Measurements from ENCODE around the gene BCL7A.
A peak's percentile ranks its signal among the peaks of the same experiment; 100 is the strongest.
"Not testable (repeated sequence)": the region's sequence is repeated elsewhere in the genome, so short reads cannot be mapped to it uniquely, and the experiment has no call there.

The BCL7A gene

DNA sequence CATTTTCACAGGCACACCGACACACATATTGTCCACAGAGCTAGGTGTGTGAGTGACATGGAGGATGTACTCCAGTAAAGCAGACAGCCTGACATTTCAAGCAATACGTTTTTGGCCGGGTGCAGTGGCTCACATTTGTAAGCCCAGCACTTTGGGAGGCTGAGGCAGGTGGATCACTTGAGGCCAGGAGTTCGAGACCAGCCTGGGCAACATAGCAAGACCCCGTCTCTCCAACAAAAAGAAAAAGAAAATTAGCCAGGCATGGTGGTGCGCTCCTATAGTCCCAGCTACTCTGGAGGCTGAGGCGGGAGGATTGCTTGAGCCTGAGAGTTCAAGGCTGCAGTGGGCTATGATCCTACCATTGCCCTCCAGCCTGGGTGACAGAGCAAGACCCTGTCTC is 34.7 kb downstream of the BCL7A start:
- not testable (repeated sequence) for DNase-seq

DNA sequence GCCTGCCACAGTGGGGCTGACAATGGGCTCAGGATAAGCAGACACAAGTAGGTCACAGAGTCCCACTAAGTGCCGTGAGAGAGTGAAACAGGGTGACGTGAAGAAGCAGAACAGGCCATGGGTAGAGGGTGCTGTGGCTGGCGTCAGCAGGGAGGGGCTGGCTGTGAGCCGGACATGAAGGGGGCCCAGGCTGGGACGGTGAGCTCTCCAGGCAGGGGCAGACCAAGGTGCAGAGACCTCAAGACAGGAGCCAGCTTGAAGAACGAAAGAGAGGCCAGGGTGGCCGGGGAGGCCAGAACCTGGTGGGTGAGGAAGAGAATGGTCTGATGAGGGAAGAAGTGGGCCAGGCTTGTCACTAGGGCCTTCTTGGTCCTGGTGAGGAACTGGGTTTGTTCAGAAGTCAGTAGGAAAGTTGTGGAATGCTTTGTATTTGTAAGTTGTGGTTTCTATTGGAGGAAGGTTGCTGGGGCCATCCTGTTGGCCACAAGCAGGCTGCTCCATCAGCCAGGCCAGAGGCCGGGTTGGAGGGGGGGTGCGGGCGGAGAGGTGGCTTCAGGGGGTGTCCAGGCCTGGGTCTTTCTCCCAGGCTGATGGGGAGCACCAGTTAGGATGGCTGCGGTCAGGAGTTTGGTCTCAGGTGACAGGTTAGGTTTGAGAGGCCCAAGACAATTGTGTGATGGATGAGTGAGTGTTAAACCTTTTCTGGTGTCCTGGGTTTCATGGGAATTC is 35.5 kb downstream of the BCL7A start:
- DNase-seq = no peak

DNA sequence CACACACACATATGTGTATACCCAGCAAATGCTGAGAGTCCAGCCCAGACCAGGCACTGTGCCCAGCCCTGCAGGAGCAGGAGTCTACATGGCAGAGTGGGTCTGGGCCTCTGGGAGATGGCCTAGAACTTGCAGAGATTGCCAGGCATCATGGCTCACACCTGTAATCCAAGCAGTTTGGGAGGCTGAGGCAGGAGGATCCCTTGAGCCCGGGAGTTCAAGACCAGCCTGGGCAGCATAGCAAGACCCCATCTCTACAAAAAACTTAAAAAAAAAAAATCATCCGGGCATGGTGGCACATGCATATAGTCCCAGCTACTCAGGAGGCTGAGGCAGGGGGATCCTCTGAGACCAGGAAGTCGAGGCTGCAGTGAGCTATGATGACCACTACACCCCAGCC is 36.1 kb downstream of the BCL7A start:
- DNase-seq = no peak

DNA sequence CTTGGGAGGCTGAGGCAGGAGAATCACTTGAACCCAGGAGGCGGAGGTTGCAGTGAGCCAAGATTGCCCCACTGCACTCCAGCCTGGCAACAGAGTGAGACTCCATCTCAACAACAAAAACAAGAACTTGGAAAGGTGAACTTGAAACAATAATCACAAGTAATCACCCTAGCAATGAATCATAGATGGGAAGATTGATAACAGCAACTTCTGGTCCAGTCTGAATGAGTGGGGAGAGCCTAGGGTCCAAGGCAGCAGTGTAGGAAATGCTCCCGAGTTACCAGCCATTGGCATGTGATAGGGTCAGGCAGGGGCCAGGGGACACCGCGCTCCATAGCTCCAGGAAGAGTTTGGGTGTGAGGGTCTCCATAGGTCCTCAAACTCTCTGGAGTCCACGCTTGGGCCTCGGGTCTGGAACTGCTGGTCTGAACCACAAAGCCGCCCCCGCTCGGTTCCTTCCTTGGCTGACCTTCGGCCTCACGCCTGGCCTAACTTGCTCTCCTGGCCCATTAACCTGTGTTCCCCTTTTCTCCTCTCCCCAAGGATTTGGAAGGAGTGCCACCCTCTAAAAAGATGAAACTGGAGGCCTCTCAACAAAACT is 37.0 kb downstream of the BCL7A start:
- DNase-seq = no peak

DNA sequence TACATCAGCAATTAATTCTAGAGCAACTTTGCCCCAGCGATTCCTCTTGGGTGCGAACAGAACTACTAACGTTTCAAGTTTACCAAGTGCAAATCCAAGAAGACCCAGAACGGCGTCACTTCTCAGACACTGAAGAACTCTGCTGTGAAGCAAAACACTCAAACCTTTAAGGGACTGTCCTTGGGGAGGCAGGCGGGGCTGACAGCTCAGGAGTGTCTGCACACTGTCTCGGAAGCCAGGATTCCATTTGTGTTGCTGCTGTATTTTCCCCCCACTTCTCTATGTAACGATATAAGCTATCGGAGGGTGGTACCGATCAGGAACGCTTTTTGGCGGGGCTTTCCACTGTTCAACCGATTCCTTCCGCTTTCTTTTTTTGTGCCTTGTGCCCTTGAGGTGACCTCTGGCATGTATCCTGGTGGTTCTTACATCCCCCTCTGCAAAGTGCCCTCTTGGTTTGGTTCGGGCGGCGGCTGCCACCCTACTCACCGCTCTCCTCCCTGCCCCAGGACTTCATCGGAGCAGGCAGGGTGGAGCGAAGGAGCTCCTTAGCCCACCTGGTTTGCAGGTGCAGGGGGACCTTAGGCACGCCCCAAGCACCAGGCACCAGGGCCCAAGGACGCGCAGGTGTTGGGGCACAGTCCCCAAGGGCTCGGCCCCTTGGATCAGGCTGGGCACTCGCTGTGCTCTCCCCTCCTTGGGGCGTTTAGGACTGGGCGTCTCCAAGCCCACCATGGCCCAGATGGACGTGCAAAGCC is 37.7 kb downstream of the BCL7A start:
- no peak for DNase-seq

DNA sequence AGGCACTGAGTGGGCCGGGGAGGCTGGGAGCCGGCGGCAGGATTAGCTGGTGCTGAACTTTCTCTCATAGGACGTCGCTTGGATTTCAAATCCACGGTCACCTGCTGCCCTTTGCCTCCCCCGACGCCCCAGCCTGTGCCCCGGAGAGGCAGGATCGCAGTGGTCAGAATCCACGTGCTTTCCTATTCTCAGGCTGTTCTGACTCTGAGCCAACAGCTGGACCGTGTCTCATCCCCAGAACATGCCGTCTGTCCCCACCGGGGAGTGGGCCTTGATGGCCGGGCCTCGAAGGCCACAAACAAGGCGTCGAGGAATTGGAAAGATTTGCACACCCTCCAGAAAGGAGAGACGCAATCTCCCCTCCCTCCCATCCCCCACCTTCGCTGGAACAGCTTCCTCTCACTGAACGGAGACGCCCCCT is 38.4 kb downstream of the BCL7A start:
- no peak for DNase-seq

DNA sequence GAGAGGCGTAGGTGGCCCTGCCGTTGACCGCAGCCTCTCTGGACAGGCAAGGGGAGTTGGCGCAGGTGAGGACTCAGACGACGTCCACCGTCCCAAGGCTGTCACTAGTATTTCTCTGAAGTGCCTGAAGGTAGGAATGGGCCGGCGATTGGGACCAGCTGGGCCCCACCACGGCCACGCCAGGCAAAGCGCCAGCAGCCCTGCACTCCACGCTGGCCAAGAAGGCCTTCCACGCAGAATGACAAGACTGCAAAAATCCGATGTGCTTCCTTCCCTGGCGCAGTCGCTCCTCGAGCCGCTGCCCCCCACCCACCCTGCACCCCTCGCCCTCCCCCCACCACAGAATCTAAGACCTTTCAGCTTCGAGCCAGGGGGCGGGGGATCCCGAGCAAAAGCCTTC is 39.6 kb downstream of the BCL7A start:
- DNase-seq = no peak

DNA sequence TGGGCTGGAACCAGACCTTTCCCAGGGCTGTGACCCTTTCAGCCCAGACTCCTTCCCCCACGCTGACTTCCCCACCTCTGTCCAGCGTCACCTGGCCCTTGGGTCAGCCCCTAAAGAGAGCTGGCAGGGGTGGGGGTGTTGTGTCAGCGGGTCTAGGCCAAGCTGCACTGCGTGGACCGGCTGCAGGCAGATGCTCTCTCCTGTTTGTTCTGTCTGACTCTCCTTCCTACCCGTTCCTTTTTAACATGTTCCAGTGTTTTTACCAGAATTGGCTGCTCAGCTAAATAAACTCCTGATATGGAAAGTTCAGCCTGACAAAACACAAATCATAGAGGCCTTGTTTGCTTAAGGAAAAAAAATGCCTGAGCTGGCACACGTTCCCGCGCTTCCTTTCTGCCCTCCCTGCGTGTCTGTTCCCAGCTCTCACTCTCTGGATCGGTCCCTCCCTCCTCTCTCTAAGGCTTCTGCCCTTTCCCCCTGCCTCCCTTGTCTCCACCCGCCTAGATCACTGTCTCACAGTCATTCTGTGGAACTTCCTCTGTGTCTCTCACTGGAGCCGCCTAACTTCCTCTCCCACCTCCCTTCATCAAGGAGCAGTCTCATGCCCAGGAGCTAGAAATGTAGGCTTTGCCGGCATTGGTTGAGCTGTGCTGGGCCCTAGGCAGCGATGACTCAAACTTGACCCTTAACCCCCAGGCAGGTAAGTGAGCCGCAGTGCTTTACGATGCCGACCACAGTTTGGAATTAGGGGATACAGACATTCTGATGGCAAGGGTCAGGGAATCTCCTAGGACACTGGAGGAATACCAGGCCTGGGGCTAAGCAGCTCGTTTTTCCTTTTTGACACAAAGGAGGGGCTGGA is 41.4 kb downstream of the BCL7A start:
- DNase-seq = no peak

DNA sequence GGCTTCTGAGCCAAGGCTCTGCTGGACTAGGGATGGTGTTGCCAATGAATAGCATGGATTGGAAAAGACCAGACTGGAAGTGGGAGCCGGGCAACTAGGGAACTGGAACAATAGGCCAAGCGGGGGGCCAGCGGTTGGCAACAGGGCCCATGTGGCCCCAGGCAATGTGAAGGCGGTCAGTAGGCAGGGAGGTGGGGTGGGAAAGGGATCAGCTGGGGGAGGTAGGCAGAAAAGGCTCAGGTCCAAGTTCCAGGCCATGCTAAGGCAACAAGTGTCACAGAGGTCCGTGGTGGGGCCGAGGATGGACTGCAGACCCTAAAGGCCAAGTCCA is 42.0 kb downstream of the BCL7A start:
- DNase-seq = no peak

DNA sequence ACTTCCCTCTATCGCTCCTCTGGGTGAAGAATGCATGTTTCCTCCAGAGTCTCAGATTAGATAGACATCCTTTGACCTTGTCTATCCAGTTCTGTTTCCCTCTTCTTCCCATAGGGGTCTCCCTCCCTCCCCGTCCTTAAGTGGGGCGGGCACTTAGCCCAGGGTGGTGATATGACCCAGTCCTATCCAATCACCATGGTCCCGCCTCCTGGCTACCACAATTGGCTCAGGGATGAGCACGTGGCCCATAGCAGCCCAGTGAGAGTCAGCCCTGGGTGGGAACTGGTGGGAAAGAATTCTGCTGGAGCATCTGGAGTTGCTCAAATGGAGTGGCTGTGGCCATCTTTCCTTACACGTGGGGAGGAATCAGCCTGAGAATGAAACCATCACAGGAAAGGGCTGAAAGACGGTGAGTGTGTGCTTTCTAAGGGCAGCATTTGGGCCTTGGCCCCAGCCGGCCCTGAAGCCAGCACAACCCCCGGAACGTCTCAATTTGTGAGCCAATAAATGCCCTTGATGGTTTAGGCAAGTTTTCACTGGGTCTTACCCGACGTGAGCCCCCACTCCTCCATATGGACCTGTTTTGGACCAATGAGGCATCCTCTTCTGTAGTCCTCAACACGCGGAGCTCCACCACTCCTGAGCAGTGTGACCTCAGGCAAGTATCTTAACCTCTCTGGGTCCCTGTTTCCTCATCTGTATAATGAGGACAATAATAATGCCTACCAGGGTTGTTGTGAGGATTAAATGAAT is 42.5 kb downstream of the BCL7A start:
- no peak for DNase-seq

DNA sequence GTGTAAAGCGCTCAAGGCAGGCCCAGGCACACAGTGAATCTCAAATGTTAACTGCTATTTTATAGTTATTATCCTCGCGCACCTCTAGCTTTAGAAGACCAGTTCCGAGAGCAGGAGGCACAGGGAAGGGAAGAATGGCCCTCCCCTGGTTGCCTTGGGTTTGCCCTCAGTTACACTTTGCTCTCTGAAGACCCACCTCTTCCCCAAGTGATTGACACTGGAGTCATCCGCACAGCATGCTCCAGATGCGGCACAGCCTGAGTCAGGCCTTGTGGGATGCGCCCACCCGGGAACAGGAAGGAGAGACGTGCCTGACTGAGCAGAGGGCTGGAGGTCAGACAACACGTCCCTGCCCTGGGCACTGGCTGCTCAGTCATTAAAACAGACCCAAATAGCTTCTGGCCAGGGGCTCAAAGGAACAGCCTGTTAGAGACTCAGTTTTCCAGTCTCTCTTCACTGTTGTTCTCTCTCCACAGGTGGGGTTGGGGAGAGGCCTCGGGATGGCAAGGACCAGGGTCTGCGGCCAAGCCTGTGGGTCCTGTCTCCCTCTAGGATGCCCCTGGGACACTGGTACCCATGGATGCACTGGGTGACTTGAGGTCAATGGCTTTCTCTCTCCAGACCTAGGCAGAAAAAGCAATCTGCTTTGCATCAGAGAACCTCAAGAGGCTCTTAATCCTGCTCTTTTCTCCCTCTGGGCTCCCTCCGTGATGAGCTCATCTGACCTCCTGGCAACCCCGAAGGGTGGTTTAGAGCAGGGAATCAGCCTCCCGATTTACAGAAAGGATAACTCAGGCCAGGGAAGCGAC is 43.3 kb downstream of the BCL7A start:
- DNase-seq = no peak

DNA sequence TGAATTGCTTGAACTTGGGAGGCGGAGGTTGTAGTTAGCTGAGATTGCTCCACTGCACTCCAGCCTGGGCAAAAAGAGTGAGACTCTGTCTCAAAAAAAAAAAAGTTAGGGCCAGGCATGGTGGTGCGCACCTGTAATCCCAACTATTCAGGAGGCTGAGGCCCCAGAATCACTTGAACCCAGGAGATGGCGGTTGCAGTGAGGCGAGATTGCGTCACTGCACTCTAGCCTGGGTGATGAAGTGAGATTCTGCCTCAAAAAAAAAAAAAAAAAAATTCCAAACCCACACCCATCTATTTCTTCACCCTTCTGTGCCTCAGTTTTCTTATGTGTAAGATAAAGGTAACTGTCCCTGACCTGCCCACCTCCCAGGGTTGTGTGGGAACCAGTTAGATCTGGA is 45.9 kb downstream of the BCL7A start:
- no peak for DNase-seq

DNA sequence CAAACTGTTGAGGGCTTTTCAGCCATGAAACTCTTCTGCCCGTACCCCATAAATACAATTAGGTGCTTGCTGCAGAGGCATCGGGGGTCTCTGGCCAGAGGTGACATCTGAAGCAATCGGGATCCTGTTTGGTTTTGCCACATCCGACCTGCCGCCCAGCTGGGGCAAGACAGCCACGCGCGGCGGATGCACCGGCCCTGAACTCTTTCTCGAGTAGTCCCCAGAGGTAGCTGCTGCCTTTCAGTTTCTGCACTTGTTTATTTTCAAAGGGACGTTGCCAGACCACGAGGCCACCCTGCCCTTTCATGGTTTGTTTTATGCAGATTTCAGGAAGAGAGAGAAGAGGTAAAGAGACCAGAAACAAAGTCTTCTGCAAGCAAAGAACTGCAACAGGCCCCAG is 46.3 kb downstream of the BCL7A start:
- DNase-seq = peak; percentile 48

DNA sequence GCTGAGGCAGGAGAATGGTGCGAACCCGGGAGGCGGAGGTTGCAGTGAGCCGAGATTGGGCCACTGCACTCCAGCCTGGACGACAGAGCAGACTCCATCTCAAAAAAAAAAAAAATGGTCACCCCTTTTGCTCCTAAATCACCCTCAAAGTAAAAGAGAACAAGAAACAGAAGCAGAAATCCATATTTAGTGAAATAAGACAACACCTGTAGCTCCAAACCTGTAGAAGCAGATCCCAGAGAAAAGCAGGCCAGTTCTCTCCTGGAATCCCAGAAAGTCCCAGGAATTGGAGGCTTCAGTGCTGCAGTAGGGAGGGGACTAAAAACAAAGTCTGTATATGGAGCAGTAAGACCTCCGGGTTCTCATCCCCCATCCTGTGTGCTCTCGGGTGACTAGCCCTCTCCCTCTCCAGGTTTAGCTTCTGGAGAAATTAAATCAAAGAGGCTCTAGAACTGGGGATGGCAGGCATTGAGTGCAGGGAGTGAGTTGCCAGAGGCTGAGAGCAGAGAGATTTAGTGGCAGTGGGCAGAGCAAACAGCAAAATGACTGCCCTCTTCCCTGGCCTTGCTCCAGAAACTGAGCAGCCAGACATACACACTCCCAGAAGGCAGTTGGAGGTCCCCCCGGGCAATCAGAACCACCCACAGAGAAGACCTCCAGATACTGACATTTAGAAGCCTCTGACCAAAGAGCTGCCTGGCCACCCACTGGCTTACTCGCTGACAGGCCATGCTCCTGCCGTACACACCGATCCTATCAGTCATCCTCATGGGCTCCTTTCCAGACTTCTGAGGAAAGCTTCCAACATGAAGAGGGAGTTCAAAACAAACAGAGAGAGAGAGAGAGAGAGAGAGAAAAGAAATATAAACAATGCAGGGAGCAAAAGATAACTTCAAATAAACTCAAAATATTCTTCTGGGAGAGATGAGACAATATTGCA is 50.6 kb downstream of the BCL7A start:
- no peak for DNase-seq

DNA sequence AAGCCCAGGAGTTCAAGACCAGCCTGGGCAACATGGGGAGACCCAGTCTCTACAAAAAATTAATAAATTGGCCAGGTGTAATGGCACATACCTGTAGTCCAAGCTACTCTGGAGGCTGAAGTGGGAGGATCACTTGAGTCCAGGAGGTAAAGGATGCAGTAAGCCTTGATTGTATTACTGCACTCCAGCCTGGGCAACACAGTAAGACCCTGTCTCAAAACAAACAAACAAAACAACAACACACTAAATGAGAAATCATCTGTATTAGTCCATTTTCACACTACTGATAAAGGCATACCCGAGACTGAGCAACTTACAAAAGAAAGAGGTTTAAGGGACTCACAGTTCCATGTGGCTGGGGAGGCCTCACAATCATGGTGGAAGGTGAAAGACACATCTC is 52.1 kb downstream of the BCL7A start:
- no peak for DNase-seq

DNA sequence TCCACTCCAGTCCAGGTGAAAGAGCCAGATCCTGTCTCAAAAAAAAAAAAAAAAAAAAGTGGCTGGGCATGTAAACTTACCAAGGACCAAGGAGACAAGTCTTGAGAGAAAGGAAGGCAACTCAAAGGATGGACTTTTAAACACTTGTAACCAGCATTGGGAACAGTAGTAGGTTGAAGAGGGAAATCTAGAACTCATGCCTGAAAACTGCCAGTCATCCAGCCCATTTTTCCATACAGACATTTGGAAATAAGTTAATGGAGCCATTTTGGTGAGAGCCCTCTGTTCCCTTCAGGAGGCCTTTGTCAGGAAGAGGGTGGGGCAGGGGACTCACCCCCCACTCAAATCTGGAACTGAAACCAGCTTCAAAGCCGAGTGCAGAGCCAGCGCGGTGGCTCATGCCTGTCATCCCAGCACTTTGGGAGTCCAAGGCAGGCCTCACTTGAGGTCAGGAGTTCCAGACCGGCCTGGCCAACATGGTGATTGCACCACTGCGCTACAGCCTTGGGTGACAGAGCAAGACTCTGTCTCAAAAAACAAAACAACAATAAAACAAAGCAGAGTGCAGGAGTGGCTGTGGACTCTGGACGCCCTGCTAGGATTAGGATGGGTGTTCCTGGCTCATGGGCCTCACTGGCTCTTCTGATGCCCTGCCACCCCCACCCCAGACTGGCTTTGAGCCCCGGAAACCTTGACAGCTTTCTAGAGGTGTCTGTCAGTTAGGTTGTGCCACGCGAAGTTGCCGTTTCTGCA is 55.2 kb downstream of the BCL7A start:
- no peak for DNase-seq

DNA sequence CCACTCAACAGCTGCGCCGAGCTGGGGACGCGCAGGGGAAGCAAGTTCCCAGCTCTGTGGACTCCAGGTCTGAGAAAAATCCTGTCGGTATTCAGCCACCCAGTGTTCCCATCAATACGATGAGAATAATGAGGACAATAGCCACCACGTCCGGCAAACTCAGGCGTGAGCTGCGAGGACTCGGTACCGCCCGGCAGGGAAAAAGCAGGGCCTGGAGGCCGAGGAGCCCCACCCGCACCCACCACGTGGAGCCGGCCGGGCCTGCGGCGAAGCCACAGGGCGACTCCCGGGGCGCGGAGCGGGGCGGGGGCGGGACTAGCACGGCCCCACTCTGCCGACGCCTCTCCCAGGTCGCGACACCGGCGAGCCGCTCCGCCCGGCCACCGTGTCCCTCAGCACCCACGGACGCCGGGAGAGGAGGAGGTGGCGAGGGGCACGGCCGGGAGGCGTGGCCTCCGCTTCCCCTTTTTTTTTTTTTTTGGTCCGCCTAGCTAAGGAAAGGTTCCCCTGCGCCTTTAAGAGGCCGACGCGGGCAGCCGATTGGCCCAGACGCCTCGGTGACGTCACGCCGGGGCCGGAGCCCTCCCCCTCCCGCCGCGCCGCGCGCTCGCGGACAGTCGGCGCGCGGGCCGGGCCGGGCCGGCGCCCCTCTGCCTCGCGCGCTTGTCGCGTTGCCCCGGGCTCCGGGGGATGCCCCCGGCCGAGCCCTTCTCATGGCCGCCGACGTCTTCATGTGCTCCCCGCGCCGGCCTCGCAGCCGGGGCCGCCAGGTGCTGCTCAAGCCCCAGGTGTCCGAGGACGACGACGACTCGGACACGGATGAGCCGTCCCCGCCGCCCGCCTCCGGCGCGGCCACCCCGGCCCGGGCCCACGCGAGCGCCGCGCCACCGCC is 56.7 kb downstream of the BCL7A start, which contains the start of gene MLXIP:
MLXIP (plus strand) TSS at position 616 of the 892 bp plus-strand sequence; CDS start at position 714, 98 bp downstream.
- peak; percentile 90 for DNase-seq

DNA sequence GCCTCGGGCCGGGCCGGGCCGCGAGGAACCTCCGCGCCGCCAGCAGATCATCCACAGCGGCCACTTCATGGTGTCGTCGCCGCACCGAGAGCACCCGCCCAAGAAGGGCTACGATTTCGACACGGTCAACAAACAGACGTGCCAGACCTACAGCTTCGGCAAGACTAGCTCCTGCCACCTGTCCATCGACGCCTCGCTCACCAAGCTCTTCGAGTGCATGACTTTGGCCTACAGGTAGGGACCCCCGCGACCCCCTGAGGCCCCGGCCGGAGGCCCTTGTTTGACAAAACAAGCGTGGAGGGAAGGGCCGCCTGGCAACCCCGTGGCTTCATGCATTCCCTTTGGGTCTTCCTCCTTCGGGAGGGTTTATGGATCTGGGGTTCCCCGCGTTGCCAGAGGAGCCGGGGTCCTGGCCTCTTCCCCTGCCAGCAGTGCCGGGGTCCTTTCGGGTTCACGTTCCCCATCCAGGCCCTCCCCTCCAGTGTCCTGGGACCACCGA is 57.4 kb downstream of the BCL7A start:
- no peak for DNase-seq

Measured in activated CD4-positive, CD25-positive, alpha-beta regulatory T cell treated with anti-CD3 and anti-CD28 coated beads, Interleukin-2, amount 50 U/mL, for 72 hours (primary cell).